CD4-positive, alpha-beta T cell treated with Interleukin-17A for 1 hour (primary cell): Measurements from ENCODE around the gene TBC1D14.
"Not testable (repeated sequence)": the region's sequence is repeated elsewhere in the genome, so short reads cannot be mapped to it uniquely, and the experiment has no call there.

Experiments
- DNase-seq: peaks from one replicate; pipeline ENCODE4 v3.0.0-alpha.2; 2020

Gene TBC1D14

GRCh38 chr4:7068883-7069282, 159.3 kb downstream of the TBC1D14 start:
- no peak for DNase-seq

- peak; percentile 90 for DNase-seq
Observed at GRCh38 chr4:7070729-7071511, 161.3 kb downstream of the TBC1D14 start.

- no peak for DNase-seq
Observed at GRCh38 chr4:7073059-7073458, 163.4 kb downstream of the TBC1D14 start.

- peak; percentile 43 for DNase-seq
Observed at GRCh38 chr4:7073526-7074390, 164.1 kb downstream of the TBC1D14 start.

GRCh38 chr4:7074426-7074825, 164.8 kb downstream of the TBC1D14 start:
- DNase-seq, result no peak

GRCh38 chr4:7075962-7076695, 166.5 kb downstream of the TBC1D14 start:
- no peak for DNase-seq

- DNase-seq, result no peak
Observed at GRCh38 chr4:7076696-7077082, 167.1 kb downstream of the TBC1D14 start.

GRCh38 chr4:7077371-7077770, 167.7 kb downstream of the TBC1D14 start:
- no peak for DNase-seq

- DNase-seq, result no peak
Observed at GRCh38 chr4:7078025-7078424, 168.4 kb downstream of the TBC1D14 start.

- not testable (repeated sequence) for DNase-seq
Observed at GRCh38 chr4:7079483-7079882, 169.9 kb downstream of the TBC1D14 start.

GRCh38 chr4:7079909-7080308, 170.3 kb downstream of the TBC1D14 start:
- not testable (repeated sequence) for DNase-seq
